ENCODE results near the gene KREMEN1.
A peak's percentile ranks its signal among the peaks of the same experiment; 100 is the strongest.

DNA sequence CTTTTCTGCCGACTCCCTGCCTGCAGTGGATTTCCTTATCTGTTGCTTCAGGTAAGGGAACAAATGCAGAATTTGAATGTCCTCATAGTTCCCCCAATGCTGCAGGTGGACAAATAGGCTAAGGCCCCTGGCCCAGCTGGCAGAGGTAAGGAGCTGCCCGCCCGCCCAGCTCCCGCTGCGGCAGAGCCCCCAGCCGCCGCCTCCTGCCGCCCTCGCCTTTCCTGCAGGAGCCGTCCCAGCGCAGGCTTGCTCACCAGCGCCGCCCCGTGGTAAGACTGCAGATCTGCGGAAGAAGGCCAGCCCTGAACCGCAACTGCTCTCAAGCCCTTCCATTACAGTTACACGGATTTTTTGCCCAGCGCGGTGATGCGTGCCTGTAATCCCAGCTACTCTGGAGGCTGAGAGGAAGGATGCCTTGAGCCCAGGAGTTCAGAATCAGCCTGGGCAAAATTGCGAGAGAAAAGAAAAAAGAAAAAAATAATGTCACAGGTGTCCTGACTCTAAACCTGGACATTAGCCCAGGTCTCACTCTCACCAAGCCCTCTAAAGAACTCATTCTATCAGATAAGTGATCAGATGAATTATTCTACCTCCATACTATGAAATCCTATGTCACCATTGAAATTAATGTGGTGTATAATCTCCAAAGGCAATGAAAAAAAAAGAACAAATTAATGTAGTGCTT, 81.7 kb downstream of the KREMEN1 start:
- TF ChIP-seq, protein P1, sequence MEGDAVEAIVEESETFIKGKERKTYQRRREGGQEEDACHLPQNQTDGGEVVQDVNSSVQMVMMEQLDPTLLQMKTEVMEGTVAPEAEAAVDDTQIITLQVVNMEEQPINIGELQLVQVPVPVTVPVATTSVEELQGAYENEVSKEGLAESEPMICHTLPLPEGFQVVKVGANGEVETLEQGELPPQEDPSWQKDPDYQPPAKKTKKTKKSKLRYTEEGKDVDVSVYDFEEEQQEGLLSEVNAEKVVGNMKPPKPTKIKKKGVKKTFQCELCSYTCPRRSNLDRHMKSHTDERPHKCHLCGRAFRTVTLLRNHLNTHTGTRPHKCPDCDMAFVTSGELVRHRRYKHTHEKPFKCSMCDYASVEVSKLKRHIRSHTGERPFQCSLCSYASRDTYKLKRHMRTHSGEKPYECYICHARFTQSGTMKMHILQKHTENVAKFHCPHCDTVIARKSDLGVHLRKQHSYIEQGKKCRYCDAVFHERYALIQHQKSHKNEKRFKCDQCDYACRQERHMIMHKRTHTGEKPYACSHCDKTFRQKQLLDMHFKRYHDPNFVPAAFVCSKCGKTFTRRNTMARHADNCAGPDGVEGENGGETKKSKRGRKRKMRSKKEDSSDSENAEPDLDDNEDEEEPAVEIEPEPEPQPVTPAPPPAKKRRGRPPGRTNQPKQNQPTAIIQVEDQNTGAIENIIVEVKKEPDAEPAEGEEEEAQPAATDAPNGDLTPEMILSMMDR (conservative IDR thresholded peaks at IDR 0.05; ENCODE audit: low read depth, low read length): peak; percentile 80
- TF ChIP-seq EZH2 (IDR thresholded peaks at IDR 0.05; ENCODE audit: low read length, unreplicated experiment): no peak

Data from PC-3 (cell line).